HG03045 (cell line): Measurements from ENCODE around the gene RRP8.

ENCODE experiments used
- ATAC-seq: cut with Tn5 transposase; IDR thresholded peaks from one replicate; pipeline ENCODE4 v1.9.1; 2021; ENCODE audit warnings: mild to moderate bottlenecking, moderate library complexity; ENCODE audit not compliant: unreplicated experiment

The RRP8 gene

DNA sequence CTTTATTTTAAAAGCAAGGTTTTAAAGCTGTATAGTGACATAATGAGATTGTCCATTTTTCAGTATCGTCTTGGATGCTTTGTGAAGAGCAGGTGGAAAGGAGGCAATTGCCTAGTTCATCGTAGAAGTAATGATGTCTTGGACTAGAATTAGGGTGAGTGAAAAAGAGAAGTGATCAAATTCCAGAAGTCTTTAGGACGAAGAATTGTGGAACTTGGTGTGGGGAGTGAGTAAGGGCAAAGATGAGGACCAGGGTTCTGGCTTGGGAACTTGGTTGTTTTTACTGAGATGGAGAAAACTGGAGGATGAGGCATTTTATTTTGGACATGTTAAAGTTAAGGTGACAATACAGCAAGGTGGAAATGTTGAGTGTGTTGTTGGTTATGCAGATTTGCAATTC, 1.4 kb upstream of the RRP8 start:
- no peak for ATAC-seq

DNA sequence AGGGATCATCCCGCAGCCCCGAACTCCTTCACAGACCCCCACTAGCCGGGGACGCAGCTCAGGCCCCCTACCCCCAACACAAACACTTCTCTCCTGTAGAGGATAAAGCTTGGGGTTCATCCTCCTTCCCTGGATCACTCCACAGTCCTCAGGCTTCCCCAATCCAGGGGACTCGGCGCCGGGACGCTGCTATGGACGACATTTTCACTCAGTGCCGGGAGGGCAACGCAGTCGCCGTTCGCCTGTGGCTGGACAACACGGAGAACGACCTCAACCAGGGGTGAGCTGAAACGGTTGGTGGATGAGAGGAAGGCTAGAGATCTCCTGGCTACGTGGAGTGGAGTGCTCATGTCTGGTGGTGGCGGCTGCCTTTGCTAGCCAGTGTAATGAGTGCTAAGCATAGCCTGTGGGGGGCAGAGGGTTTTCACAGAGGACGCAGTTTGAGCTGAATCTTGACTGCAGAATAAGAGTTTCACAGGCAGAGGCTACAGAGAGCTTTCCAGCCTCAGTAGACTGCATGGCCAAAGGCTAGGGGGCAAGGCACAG, 738 bp upstream of the RRP8 start:
- peak; percentile 36 for ATAC-seq

DNA sequence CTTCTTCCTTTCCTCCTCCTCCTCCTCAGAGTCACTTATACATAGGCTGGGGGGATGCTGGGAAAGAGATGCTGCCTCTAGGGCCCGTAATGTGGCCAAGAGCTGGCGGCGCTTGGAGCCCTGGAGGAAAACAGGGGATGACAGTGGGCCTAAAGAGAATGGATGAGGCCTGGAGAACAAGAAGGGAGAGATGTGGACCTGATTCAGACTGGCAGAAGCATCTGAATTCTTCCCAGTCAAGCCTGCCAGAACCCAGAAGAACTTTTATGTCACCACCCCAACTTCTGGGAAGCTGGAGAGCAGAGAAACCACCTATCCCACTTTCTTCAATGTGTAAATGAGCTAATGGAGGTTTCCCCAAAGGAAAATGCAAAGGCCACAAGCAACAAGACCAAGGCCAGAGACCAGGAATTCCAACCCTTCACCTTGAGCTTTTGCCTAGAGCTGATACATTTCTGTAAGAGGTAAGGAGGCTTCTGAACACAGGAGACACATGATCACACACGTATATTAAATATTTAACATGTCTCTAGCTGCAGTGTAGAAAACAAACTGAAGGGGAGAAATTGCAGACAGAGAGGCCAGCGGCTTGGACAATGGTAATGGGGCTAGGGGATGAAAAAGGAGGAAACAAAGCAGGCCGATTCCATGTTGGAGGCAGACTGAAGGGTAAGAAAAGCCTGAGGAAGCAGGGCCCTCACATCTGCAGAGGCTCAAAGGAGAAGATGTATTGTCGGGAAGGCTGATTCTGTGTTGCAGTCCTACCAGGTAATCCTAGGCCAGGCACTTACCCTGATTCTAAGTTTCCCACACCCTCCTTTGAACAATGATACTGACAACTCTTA, 1.1 kb downstream of the RRP8 start:
- no peak for ATAC-seq

DNA sequence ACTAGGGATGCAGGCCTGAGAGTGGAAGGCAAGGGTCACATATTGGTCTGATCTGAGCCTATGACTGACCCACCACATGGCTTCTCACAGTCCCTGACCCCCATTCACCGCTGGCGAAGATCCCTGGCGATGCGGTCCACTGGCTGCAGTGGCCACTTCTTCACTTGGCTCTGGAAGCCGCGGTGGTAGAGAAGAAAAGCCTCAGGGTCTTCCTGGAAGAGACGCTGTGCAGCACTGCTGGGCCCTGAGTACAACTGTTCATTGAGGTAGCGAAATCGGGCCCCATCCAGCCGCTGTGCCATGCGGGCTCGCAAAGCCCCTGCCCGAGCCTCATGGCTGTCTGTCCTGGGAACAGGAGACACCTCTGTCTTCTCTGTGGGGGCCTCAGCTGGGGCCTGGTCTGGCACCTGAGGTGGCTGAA, 2.4 kb downstream of the RRP8 start:
- ATAC-seq, result no peak

DNA sequence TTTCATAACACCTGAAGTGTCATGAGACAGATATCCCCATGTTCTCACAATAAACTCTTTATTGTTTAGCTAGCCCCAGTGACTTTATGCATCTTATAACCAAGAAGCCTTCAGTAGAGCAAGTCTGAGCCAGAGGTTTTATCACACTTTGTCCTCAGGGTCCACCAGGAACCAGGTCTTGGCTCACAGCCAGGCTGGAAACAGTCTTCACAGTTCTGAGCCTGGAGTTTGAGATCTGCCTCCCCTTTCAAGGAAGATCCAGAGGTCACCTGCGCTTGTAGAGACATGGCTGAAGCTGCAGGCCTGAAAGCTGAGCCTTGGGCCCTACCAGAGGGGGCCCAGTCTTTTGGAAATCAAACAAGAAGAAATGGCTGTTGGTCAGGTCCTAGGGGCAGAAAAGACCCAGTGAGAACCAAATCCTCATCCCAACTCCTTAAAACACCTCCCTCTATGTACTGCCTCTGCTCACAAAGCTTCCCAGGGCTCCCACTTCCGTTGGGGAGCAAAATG, 3.5 kb downstream of the RRP8 start:
- ATAC-seq, result no peak

DNA sequence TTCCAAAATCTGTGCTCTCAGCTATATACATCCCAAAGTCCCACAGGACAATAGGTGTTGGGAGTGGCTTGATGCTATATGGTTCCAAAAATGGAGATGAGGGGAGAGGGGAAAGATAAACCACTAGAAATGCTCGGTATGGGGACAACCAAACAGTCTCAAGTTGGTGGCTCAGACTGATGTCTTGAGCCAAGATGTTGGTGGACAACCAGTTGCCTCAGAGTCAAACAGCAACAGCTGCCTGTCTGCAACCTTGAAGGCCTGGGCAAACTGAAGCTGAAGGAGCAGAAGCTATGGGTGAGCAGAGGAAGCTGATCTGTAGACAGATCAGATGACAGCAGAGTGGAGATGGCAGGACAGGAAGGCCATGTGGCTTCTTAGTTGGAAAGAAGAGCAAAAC, 4.0 kb downstream of the RRP8 start:
- ATAC-seq, result no peak

DNA sequence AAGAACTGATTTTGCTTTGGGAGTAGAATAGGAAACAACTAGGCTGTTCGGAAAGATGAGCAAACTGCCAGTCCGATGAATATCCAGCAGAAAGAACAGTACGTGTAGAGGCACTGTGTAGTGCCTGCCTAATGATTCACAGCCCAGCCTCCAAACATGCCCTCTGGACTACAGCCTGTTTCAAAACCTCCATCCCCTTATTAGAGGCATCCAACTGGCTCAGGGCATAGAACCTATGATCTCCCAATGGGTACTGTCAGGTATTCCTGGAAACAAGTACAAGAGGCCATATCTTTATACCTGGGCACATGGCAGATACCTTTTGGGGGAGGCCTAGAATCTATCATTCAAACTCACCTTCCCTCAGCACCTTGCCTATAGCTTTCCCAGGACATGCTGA, 4.9 kb downstream of the RRP8 start:
- no peak for ATAC-seq

DNA sequence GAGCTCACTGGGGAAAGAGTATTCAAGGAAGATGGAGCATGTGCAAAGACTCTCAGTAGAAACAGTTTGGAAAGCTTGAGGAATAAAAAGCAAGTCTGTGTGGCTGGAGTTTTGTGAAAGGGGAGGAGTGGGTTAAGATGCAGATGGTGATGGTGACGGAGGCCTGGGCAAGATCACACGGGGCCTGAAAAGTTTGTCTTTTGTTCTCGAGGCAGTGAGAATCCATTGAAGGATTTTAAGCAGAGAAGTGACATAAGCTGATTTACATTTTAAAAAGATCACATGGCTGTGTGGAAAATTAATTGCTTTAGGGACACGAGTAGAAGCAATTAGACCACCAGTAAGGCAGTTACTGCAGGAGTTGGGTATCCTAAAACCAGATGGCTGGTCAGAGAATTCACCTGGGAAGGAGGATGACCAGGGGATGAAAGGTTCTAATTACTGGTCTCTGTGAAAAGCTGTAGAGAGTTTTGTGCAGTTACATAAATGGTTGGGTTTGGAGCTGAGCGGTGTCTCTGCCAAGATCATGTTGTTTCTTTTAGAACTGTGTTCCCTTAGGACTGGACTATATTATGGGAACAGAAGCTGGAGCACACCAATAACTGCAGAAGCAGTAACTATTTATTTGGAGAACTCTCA, 7.1 kb downstream of the RRP8 start:
- no peak for ATAC-seq

DNA sequence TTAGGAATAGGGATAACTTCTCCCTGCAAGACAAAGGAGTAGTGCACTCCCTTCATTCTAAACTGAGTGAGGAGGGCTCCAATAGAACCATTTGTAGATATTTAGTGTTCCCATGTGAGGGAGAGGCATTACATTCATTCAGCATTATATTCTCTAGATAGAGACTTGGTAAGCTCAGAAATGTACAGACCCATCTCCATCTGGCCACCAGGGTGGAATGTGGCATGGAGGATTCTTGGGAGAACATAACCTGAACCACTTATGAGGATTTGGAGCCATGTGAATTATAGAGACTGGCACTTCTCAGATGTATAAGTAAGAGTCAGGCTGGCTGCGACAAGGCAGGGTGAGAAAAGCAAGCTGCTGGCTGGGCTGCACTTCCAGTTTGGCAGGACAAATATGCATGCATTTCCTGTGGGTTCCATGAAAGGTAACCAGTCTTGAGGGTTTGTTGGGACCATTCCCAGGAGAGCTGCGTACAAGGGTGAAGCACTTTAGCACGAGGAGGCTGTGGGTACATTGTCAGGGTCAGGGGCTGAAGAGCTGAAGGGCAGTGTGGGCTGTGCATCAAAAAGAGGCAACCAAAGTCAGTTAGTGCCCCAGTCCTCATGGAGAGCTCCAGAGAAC, 9.2 kb downstream of the RRP8 start:
- no peak for ATAC-seq

DNA sequence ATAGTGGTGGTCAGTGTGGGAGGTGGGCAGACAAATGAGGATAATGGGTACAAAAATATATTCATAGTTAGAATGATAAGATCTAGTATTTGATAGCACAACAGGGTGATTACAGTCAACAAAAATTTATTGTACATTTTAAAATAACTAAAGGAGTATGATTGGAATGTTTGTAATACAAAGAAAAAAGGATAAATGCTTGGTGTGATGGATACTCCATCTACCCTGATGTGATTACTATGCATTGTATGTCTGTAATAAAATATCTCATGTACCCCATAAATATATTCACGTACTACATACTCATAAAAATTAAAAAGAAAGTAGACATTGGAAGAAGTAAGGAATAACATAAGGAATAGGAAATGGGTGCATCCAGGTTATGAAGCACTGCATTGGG, 15.4 kb downstream of the RRP8 start:
- ATAC-seq, result no peak

DNA sequence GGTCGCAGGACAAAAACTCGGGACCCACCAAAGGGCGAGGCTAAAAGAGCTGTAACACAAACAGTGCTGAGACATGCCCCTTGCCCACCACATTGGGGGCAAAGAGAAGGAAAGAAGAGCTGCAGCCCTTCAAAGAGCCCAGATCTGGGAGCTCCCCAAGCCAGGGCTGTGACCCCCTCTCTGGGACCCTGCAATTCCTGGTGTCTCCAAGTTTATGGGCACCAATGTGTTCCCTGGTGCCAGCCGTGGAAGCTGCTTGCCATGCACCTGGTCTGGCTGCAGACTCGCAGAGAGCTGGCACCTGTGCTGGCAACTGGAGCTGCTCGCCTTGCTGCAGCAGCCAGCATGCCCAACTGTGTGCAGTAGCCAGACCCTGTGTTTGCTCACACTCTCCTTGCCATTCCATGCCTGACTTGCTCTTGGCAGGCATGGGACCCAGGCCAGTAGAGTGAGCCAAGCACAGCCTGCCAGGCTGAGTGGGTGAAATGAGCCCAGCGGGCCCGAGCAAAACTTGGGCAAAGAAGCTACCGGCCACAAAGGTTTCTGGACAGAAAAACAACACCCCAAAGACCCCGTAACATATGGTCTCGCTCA, 16.0 kb downstream of the RRP8 start:
- no peak for ATAC-seq

DNA sequence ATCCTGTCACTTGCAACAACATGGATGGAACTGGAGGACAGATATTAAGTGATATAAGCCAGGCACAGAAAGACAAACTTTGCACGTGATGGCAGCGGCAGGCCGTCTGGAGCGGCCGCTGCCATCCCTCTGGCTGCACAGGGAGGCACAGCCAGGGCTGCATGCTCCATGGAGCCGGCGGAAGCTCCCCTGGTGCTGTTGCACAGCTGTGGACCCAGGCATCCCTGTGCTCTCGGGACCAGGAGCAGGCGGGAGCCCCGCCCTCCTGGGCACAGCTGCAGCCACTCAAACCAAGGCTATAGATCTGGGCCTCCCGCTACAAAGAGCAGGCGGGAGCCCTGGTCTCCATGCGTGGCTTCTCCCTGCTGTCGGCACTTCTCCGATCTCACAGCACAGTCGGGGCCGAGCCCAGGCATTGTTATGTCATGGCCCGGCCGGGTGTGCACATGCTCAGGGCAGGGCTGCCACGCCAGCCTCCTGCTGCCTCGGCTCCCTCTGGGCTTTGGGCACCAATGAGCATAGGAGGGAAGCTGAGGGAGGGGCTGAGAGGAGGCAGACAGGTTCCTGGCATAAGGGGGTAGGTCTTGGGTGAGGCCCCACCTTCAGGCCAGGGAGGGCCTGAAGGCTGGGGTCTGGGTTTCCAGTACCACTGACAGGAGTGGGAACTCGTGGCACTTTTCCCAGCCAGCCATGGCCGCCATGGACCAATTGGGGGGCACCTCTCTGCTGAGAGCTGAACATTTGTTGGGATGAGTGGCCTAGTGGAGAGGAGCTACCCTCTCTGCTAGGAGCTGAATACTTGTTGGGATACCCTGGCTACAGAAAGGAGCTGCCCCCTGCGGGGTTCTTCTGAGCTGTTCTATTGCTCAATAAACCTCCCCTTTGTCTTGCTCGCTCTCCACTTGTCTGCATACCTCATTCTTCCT, 16.7 kb downstream of the RRP8 start:
- ATAC-seq, result no peak

DNA sequence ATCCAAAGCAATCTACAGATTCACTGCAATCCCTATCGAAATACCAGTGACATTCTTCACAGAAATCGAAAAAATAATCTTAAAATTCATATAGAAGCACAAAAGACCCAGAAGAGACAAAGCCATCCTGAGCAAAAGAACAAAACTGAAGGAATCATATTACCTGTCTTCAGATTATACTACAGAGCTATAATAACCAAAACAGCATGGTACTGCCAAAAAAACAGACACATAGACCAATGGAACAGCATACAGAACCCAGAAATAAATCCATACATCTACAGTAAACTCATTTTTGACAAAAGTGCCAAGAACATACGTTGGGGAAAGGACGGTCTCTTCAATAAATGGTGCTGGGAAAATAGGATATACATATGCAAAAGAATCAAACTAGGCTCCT, 18.9 kb downstream of the RRP8 start:
- ATAC-seq, result no peak

DNA sequence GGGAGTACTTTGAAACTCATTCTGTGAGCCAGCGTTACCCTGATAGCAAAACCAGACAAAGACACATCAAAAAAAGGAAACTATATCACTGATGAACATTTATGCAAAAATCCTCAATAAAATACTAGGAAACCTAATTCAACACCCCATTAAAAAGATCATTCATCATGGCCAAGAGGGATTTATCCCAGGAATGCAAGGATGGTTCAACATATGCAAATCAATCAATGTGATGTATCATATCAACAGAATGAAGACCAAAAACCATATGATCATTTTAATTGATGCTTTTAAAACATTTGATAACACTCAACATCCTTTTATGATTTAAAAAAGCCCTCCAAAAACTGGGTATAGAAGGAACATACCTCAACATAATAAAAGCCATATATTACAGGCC, 19.8 kb downstream of the RRP8 start:
- no peak for ATAC-seq

DNA sequence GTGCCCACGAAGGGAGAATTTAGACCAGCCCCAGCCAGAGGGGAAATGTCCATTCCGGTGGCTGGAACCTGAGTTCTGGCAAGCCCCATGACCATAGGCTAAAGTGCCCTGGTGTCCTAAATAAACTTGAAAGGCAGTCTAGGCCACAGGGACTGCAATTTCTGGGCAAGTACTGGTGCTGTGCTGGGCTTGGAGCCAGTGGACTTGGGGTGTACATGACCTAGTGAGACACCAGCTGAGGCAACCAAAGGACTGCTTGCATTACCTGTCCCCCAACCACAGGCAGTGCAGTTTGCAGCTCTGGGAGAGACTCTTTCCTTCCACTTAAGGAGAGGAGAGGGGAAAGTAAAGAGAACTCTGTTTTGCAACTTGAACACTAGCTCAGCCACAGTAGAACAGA, 23.7 kb downstream of the RRP8 start:
- no peak for ATAC-seq

DNA sequence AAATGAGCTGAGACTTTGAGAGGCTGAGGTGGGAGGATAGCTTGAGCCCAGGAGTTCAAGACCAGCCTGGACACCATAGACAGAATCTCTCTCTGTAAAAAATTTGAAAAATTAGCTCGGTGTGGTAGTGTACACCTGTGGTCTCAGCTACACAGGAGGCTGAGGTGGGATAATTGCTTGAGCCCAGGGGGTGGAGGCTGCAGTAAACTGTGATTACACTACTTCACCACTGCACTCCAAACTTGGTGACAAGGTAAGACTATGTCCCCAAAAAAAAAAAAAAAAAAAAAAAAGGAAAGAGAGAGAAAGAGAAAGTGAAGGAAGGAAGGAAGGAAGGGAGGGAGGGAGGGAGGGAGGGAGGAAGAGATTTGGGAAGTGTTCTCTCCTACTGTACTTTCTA, 25.3 kb downstream of the RRP8 start:
- no peak for ATAC-seq

DNA sequence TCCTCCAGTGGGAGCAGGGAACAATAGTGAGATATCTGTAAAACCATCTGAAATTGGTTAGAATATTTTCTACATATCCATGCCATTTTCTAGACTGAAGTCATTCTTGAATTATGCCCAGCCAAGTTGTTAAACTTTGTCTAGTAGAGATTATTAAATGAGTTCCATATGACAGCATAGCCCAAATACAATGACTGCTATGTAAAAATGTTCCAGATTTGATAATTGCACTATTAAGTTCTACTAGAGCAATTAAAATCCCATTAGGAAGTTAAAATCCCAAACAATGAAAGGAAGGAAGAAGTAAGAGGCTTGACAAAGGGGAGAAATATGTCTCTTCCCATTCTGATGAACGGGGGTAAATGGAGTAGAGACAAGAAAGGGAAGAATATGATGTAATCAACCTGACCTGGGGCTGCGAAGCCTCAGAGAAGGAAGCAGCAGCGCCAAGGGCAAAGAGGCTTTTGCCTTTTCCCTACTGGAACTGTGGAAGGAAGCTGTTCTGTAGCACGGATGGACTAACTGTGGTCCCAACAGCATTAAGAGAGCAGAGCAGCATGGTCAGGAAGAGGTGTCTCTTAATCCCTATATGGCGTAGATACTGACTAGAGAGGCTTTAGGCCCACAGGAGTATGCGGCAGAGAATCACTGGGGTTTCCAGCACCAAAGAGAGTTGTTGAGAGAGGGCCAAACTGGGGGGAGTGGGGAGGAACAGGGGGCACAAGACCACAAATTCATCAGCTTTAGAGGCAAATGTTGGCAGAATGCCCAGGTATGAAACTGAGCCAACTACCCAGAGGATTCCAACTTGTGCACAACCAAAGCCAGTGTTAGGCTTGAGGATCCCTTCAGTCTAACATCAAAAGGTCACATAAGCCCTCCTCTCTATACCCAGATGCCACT, 26.7 kb downstream of the RRP8 start:
- ATAC-seq, result no peak

DNA sequence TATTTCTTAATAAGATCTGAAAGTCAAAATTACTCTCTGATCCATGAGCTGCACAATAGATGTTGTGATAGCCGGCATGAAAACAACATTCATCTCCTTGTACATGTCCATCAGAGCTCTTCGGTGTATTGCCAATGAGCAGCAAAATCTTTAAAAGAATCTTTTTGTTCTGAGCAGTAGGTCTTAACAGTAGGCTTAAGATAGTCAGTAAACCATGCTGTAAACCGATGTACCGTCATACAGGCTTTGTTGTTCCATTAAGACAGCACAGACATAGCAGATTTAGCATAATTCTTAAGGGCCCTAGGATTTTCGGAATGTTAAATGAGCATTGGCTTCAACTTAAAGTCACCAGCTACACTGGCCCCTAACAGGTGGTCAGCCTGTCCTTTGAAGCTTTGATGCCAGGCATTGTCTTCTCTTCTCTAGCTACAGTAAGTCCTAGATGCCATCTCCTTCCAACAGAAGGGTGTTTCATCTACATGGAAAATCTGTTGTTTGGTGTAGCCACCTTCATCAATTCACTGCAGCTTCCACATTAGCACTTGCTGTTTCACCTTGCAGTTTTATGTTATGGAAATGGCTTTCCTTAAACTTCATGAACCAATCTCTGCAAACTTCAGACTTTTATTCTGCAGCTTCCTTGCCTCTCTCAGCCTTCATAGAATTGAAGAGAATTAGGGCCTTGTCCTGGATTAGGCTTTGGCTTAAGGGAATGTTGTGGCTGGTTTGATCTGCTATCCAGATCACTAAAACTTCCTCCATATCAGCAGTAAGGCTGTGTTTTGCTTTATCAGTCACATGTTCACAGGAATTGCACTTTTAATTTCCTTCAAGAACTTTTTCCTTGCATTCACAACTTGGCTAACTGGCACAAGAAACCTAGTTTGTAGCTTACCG, 28.4 kb downstream of the RRP8 start:
- no peak for ATAC-seq
